Stimulated activated naive CD8-positive, alpha-beta T cell treated with anti-CD3 and anti-CD28 coated beads, Interleukin-15, Interleukin-2, amounts not matched to agents 100 ng/mL and 50 ng/mL, for 24 hours (primary cell): ENCODE results near the gene UBQLNL.

Experiments
- H3K27ac Mint-ChIP-seq: one replicate; pipeline ENCODE4 v1.8.0; 2021; ENCODE audit warnings: mild to moderate bottlenecking, mixed read lengths
- H3K27me3 Mint-ChIP-seq: one replicate; pipeline ENCODE4 v1.8.0; 2021; ENCODE audit warnings: mixed read lengths
- H3K36me3 Mint-ChIP-seq: one replicate; pipeline ENCODE4 v1.8.0; 2021; ENCODE audit warnings: low read depth, mixed read lengths
- H3K4me1 Mint-ChIP-seq: one replicate; pipeline ENCODE4 v1.8.0; 2021; ENCODE audit warnings: low read depth, mixed read lengths
- H3K4me3 Mint-ChIP-seq: one replicate; pipeline ENCODE4 v1.8.0; 2021; ENCODE audit warnings: mild to moderate bottlenecking, mixed read lengths
- H3K9me3 Mint-ChIP-seq: one replicate; pipeline ENCODE4 v1.8.0; 2021; ENCODE audit warnings: mixed read lengths

UBQLNL gene

GRCh38 chr11:5516599-5516998, at the start of gene UBQLNL:
TSS of gene UBQLNL (minus strand) at chr11:5516699. CDS start at chr11:5516441, 258 bp downstream.
- Mint-ChIP-seq H3K27me3 (no peaks in the 10 kb centered on the region), H3K9me3 (no peaks in the 10 kb centered on the region), H3K4me3 (no peak within 1 kb of the TSS), H3K36me3 (no peaks in the 10 kb centered on the region), H3K4me1 (no peaks in the 10 kb centered on the region), H3K27ac (no peak within 1 kb of the TSS)

- Mint-ChIP-seq H3K4me1 (peaks cover 8% of the 10 kb centered on the region), H3K36me3 (no peaks in the 10 kb centered on the region), H3K27ac (no peak overlapping the region), H3K4me3 (no peak overlapping the region), H3K27me3 (peaks cover 13% of the 10 kb centered on the region), H3K9me3 (peaks cover 6% of the 10 kb centered on the region)
Measured at GRCh38 chr11:5564259-5565019, 47.9 kb upstream of the UBQLNL start.

GRCh38 chr11:5557751-5558150, 41.3 kb upstream of the UBQLNL start:
- H3K4me3 Mint-ChIP-seq: no peak overlapping the region
- H3K27me3 Mint-ChIP-seq: peaks cover 13% of the 10 kb centered on the region
- no peaks in the 10 kb centered on the region for H3K36me3 Mint-ChIP-seq
- no peaks in the 10 kb centered on the region for H3K9me3 Mint-ChIP-seq
- no peak overlapping the region for H3K27ac Mint-ChIP-seq
- H3K4me1 Mint-ChIP-seq: no peaks in the 10 kb centered on the region

- no peaks in the 10 kb centered on the region for H3K36me3 Mint-ChIP-seq
- H3K4me1 Mint-ChIP-seq: no peaks in the 10 kb centered on the region
- peaks cover 12% of the 10 kb centered on the region for H3K27me3 Mint-ChIP-seq
- H3K27ac Mint-ChIP-seq: no peak overlapping the region
- no peak overlapping the region for H3K4me3 Mint-ChIP-seq
- no peaks in the 10 kb centered on the region for H3K9me3 Mint-ChIP-seq
Measured at GRCh38 chr11:5556596-5557188, 40.2 kb upstream of the UBQLNL start.

GRCh38 chr11:5553343-5553742, 36.8 kb upstream of the UBQLNL start:
- Mint-ChIP-seq H3K4me3 (no peak overlapping the region), H3K27ac (no peak overlapping the region), H3K9me3 (no peaks in the 10 kb centered on the region), H3K4me1 (no peaks in the 10 kb centered on the region), H3K27me3 (peaks cover 6% of the 10 kb centered on the region), H3K36me3 (no peaks in the 10 kb centered on the region)

- Mint-ChIP-seq H3K36me3 (no peaks in the 10 kb centered on the region), H3K4me1 (no peaks in the 10 kb centered on the region), H3K27me3 (peaks cover 3% of the 10 kb centered on the region), H3K4me3 (no peak overlapping the region), H3K9me3 (no peaks in the 10 kb centered on the region), H3K27ac (no peak overlapping the region)
Measured at GRCh38 chr11:5550440-5551095, 34.1 kb upstream of the UBQLNL start.

GRCh38 chr11:5548440-5548839, 31.9 kb upstream of the UBQLNL start, which contains the start of gene OR52H1:
TSS of gene OR52H1 (minus strand) at chr11:5548540. CDS start at chr11:5545505, 3,035 bp downstream.
- Mint-ChIP-seq H3K27me3 (peaks cover 3% of the 10 kb centered on the region), H3K4me1 (no peaks in the 10 kb centered on the region), H3K27ac (no peak within 1 kb of the TSS), H3K4me3 (no peak within 1 kb of the TSS), H3K36me3 (no peaks in the 10 kb centered on the region), H3K9me3 (no peaks in the 10 kb centered on the region)

GRCh38 chr11:5547982-5548381, 31.5 kb upstream of the UBQLNL start:
- Mint-ChIP-seq H3K27ac (no peak overlapping the region), H3K4me1 (no peaks in the 10 kb centered on the region), H3K36me3 (no peaks in the 10 kb centered on the region), H3K27me3 (peaks cover 3% of the 10 kb centered on the region), H3K4me3 (no peak overlapping the region), H3K9me3 (no peaks in the 10 kb centered on the region)

- Mint-ChIP-seq H3K27ac (no peak overlapping the region), H3K36me3 (no peaks in the 10 kb centered on the region), H3K27me3 (peaks cover 7% of the 10 kb centered on the region), H3K4me3 (no peak overlapping the region), H3K4me1 (no peaks in the 10 kb centered on the region), H3K9me3 (no peaks in the 10 kb centered on the region)
Measured at GRCh38 chr11:5546457-5546856, 30.0 kb upstream of the UBQLNL start.

- Mint-ChIP-seq H3K36me3 (no peaks in the 10 kb centered on the region), H3K4me1 (no peaks in the 10 kb centered on the region), H3K9me3 (peaks cover 6% of the 10 kb centered on the region), H3K4me3 (no peak overlapping the region), H3K27ac (no peak overlapping the region), H3K27me3 (peaks cover 4% of the 10 kb centered on the region)
Measured at GRCh38 chr11:5541427-5541826, 24.9 kb upstream of the UBQLNL start.

- Mint-ChIP-seq H3K27ac (no peak overlapping the region), H3K4me3 (no peak overlapping the region), H3K9me3 (peaks cover 6% of the 10 kb centered on the region), H3K27me3 (no peaks in the 10 kb centered on the region), H3K4me1 (no peaks in the 10 kb centered on the region), H3K36me3 (no peaks in the 10 kb centered on the region)
Measured at GRCh38 chr11:5536482-5536881, 20.0 kb upstream of the UBQLNL start.

GRCh38 chr11:5534046-5534445, 17.5 kb upstream of the UBQLNL start:
- Mint-ChIP-seq H3K9me3 (peaks cover 6% of the 10 kb centered on the region), H3K36me3 (no peaks in the 10 kb centered on the region), H3K27ac (no peak overlapping the region), H3K27me3 (no peaks in the 10 kb centered on the region), H3K4me1 (no peaks in the 10 kb centered on the region), H3K4me3 (no peak overlapping the region)

- Mint-ChIP-seq H3K4me3 (no peak overlapping the region), H3K27me3 (no peaks in the 10 kb centered on the region), H3K36me3 (no peaks in the 10 kb centered on the region), H3K9me3 (no peaks in the 10 kb centered on the region), H3K27ac (no peak overlapping the region), H3K4me1 (no peaks in the 10 kb centered on the region)
Measured at GRCh38 chr11:5531053-5531831, 14.7 kb upstream of the UBQLNL start.

GRCh38 chr11:5528495-5528894, 12.0 kb upstream of the UBQLNL start:
- Mint-ChIP-seq H3K36me3 (no peaks in the 10 kb centered on the region), H3K4me1 (no peaks in the 10 kb centered on the region), H3K9me3 (no peaks in the 10 kb centered on the region), H3K27ac (no peak overlapping the region), H3K4me3 (no peak overlapping the region), H3K27me3 (no peaks in the 10 kb centered on the region)

- Mint-ChIP-seq H3K4me3 (no peak overlapping the region), H3K36me3 (no peaks in the 10 kb centered on the region), H3K27me3 (no peaks in the 10 kb centered on the region), H3K4me1 (no peaks in the 10 kb centered on the region), H3K27ac (no peak overlapping the region), H3K9me3 (no peaks in the 10 kb centered on the region)
Measured at GRCh38 chr11:5527716-5528115, 11.2 kb upstream of the UBQLNL start.
